NT2/D1 (cell line): ENCODE data around the gene SPECC1L.

Experiments used
- SUZ12 ChIP-seq: IDR thresholded peaks from 2 replicates; pipeline ENCODE4 v1.6.1; 2011; ENCODE audit not compliant: insufficient read length, insufficient read depth; ENCODE audit errors: extremely low read depth
- YY1 ChIP-seq: IDR thresholded peaks from 2 replicates; pipeline ENCODE4 v1.6.1; 2011; ENCODE audit not compliant: insufficient read length, insufficient read depth
- ZNF274 ChIP-seq: IDR thresholded peaks from 2 replicates; pipeline ENCODE4 v1.6.1; 2011; ENCODE audit warnings: mild to moderate bottlenecking, low read depth, low read length

DNA sequence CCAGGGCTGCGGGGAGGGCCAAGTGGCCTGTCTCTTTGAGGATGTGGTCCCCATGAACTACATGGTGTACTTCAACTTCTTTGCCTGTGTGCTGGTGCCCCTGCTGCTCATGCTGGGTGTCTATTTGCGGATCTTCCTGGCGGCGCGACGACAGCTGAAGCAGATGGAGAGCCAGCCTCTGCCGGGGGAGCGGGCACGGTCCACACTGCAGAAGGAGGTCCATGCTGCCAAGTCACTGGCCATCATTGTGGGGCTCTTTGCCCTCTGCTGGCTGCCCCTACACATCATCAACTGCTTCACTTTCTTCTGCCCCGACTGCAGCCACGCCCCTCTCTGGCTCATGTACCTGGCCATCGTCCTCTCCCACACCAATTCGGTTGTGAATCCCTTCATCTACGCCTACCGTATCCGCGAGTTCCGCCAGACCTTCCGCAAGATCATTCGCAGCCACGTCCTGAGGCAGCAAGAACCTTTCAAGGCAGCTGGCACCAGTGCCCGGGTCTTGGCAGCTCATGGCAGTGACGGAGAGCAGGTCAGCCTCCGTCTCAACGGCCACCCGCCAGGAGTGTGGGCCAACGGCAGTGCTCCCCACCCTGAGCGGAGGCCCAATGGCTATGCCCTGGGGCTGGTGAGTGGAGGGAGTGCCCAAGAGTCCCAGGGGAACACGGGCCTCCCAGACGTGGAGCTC lies 170.2 kb downstream of the SPECC1L start:
- TF ChIP-seq ZNF274 (no peak), YY1 (no peak), SUZ12 (no peak)
